SK-N-SH (cell line): Measurements from ENCODE around the gene DNAH9.

Source experiments
- CTCF ChIP-seq: fragments of 200-600 bp; sonication (generic); IDR thresholded peaks from 2 replicates; pipeline ENCODE4 v1.6.1; 2017; ENCODE audit warnings: antibody characterized with exemption, mild to moderate bottlenecking, moderate library complexity
- FOSL2 ChIP-seq: IDR thresholded peaks from 2 replicates; pipeline ENCODE4 v1.4.0; 2012; ENCODE audit warnings: low read depth, mild to moderate bottlenecking, moderate library complexity, borderline replicate concordance
- GABPA ChIP-seq: IDR thresholded peaks from 2 replicates; pipeline ENCODE4 v1.4.0; 2012; ENCODE audit warnings: low read depth, mild to moderate bottlenecking
- JUND ChIP-seq: IDR thresholded peaks from 2 replicates; pipeline ENCODE4 v1.4.0; 2012
- POLR2AphosphoS5 ChIP-seq: IDR thresholded peaks from 2 replicates; pipeline ENCODE4 v1.6.1; 2012; ENCODE audit warnings: low read depth, low read length
- RAD21 ChIP-seq: IDR thresholded peaks from 2 replicates; pipeline ENCODE4 v1.6.1; 2012; ENCODE audit warnings: mild to moderate bottlenecking, low read length
- TCF12 ChIP-seq: IDR thresholded peaks from 2 replicates; pipeline ENCODE4 v1.4.0; 2012

- no peak for TF ChIP-seq POLR2AphosphoS5
- TF ChIP-seq CTCF, result no peak
- TF ChIP-seq JUND, result no peak
- no peak for TF ChIP-seq GABPA
- TF ChIP-seq TCF12, result no peak
- no peak for TF ChIP-seq RAD21
- TF ChIP-seq FOSL2, result no peak
Observed at GRCh38 chr17:11948789-11949188, 350.5 kb downstream of the DNAH9 start.
